ENCODE results near the gene FXR2. TPM values are rescaled to one million over a fixed set of nuclear protein-coding genes. Genes with fewer than 3 reads are reported as not detected.
"Not testable (repeated sequence)": the region's sequence is repeated elsewhere in the genome, so short reads cannot be mapped to it uniquely, and the experiment has no call there.

FXR2 gene
- total RNA-seq, 1 donor from 2014 or later, result 111 TPM

- peaks cover 16% of the 10 kb centered on the region for H3K4me1 ChIP-seq
- no peak for DNase-seq
- H3K4me3 ChIP-seq, result no peak overlapping the region
- intact Hi-C loops (cut with micrococcal nuclease), result no loop called here
- H3K27ac ChIP-seq (replicated peaks), result no peak overlapping the region
- H3K27me3 ChIP-seq (ENCODE audit: low read depth), result peaks cover 57% of the 10 kb centered on the region
- H3K9me3 ChIP-seq (replicated peaks), result no peaks in the 10 kb centered on the region
- no peaks in the 10 kb centered on the region for H3K36me3 ChIP-seq
- TF ChIP-seq CTCF (IDR thresholded peaks at IDR 0.05; ENCODE audit: borderline replicate concordance), result no peak
Measured at GRCh38 chr17:7646457-7646856, 31.8 kb upstream of the FXR2 start.

GRCh38 chr17:7644775-7645174, 30.1 kb upstream of the FXR2 start:
- H3K36me3 ChIP-seq, result no peaks in the 10 kb centered on the region
- H3K27ac ChIP-seq (replicated peaks), result no peak overlapping the region
- intact Hi-C loops (cut with micrococcal nuclease), result no loop called here
- H3K9me3 ChIP-seq (replicated peaks), result no peaks in the 10 kb centered on the region
- no peaks in the 10 kb centered on the region for H3K4me1 ChIP-seq
- H3K4me3 ChIP-seq, result no peak overlapping the region
- H3K27me3 ChIP-seq (ENCODE audit: low read depth), result peaks cover 40% of the 10 kb centered on the region
- no peak for DNase-seq
- no peak for TF ChIP-seq CTCF (IDR thresholded peaks at IDR 0.05; ENCODE audit: borderline replicate concordance)

GRCh38 chr17:7641635-7642034, 26.9 kb upstream of the FXR2 start:
- not testable (repeated sequence) for DNase-seq

GRCh38 chr17:7640783-7641182, 26.1 kb upstream of the FXR2 start:
- Histone ChIP-seq H3K9me3 (replicated peaks) (no peaks in the 10 kb centered on the region), H3K4me3 (no peak overlapping the region), H3K27me3 (ENCODE audit: low read depth) (peaks cover 18% of the 10 kb centered on the region), H3K36me3 (no peaks in the 10 kb centered on the region), H3K27ac (replicated peaks) (no peak overlapping the region), H3K4me1 (no peaks in the 10 kb centered on the region)
- no peak for DNase-seq
- intact Hi-C loops (cut with micrococcal nuclease), result no loop called here
- no peak for TF ChIP-seq CTCF (IDR thresholded peaks at IDR 0.05; ENCODE audit: borderline replicate concordance)

More at GRCh38 chr17:7641635-7642034, 26.9 kb upstream of the FXR2 start:
- H3K36me3 ChIP-seq; H3K4me1 ChIP-seq; H3K9me3 ChIP-seq (replicated peaks); H3K27ac ChIP-seq (replicated peaks); intact Hi-C loops (cut with micrococcal nuclease); H3K4me3 ChIP-seq: not testable (repeated sequence)
- peaks cover 18% of the 10 kb centered on the region for H3K27me3 ChIP-seq (ENCODE audit: low read depth)

- H3K36me3 ChIP-seq, result no peaks in the 10 kb centered on the region
- H3K4me1 ChIP-seq, result peaks cover 6% of the 10 kb centered on the region
- H3K27me3 ChIP-seq (ENCODE audit: low read depth), result no peaks in the 10 kb centered on the region
- no peak for DNase-seq
- intact Hi-C loops (cut with micrococcal nuclease), result no loop called here
- no peak overlapping the region for H3K4me3 ChIP-seq
- TF ChIP-seq CTCF (IDR thresholded peaks at IDR 0.05; ENCODE audit: borderline replicate concordance), result no peak
- no peaks in the 10 kb centered on the region for H3K9me3 ChIP-seq (replicated peaks)
- H3K27ac ChIP-seq (replicated peaks), result no peak overlapping the region
Measured at GRCh38 chr17:7636163-7636562, 21.5 kb upstream of the FXR2 start.

- peak; percentile 58 for TF ChIP-seq CTCF (IDR thresholded peaks at IDR 0.05; ENCODE audit: borderline replicate concordance)
- DNase-seq, result peak; percentile 46
- Histone ChIP-seq H3K9me3 (replicated peaks) (no peaks in the 10 kb centered on the region), H3K4me3 (no peak overlapping the region), H3K27ac (replicated peaks) (no peak overlapping the region), H3K27me3 (ENCODE audit: low read depth) (no peaks in the 10 kb centered on the region), H3K36me3 (no peaks in the 10 kb centered on the region), H3K4me1 (peaks cover 7% of the 10 kb centered on the region)
- intact Hi-C loops (cut with micrococcal nuclease), result loop anchor here (5.0 kb wide), 1 partner anchor 53 kb away; the partner anchor contains the start of genes TP53 and WRAP53
Measured at GRCh38 chr17:7634384-7634783, 19.7 kb upstream of the FXR2 start.

Measured in left ventricle myocardium inferior (tissue), 1 donor.